Activated T-cell treated with anti-CD3 and anti-CD28 coated beads, Interleukin-2, amount 50 U/mL, for 72 hours (primary cell): ENCODE data around the gene MAP4K2. TPM values are rescaled to one million over a fixed set of nuclear protein-coding genes. Genes with fewer than 3 reads are reported as not detected.
"Not testable (repeated sequence)": the region's sequence is repeated elsewhere in the genome, so short reads cannot be mapped to it uniquely, and the experiment has no call there.

Source experiments
- ATAC-seq, 2 donors: fragments of 150-1000 bp; cut with Tn5 transposase; replicated peaks in 1 of 2; 2 replicates each; pipeline ENCODE4 v1.10.0; 2021; ENCODE audit warnings: moderate library complexity in 2 of 2, mild to moderate bottlenecking in 1 of 2
- DNase-seq, 2 donors: peaks; one replicate each; pipeline ENCODE4 v3.0.0; 2021 to 2022; ENCODE audit warnings: mixed read lengths in 1 of 2
- H3K27ac Mint-ChIP-seq: one replicate; pipeline ENCODE4 v1.8.0; 2022; ENCODE audit warnings: mild to moderate bottlenecking, moderate library complexity, mixed read lengths
- H3K27me3 Mint-ChIP-seq: one replicate; pipeline ENCODE4 v1.8.0; 2022; ENCODE audit warnings: low read depth, mixed read lengths
- H3K36me3 Mint-ChIP-seq, 2 donors: one replicate each; pipeline ENCODE4 v1.8.0; 2022; ENCODE audit warnings: mixed read lengths in 2 of 2, mild to moderate bottlenecking in 1 of 2; ENCODE audit not compliant: insufficient read depth in 2 of 2
- H3K4me1 Mint-ChIP-seq: one replicate; pipeline ENCODE4 v1.8.0; 2022; ENCODE audit warnings: low read depth, mixed read lengths
- H3K4me3 Mint-ChIP-seq, 2 donors: one replicate each; pipeline ENCODE4 v1.8.0; 2022; ENCODE audit warnings: mild to moderate bottlenecking in 2 of 2, mixed read lengths in 2 of 2, moderate library complexity in 2 of 2
- H3K9me3 Mint-ChIP-seq, 2 donors: one replicate each; pipeline ENCODE4 v1.8.0; 2022; ENCODE audit warnings: mixed read lengths in 2 of 2
- total RNA-seq, 2 donors: library from RNA; stranded (reverse); gene quantifications; one replicate each; pipeline ENCODE4 v1.2.3, GENCODE V29; 2022

Gene MAP4K2
- total RNA-seq, 2 donors from 2014 or later = 74.7 to 84.5 TPM

- H3K27ac Mint-ChIP-seq, H3K9me3 Mint-ChIP-seq, H3K27me3 Mint-ChIP-seq, H3K36me3 Mint-ChIP-seq, H3K4me1 Mint-ChIP-seq, H3K4me3 Mint-ChIP-seq, ATAC-seq, DNase-seq: not testable (repeated sequence)
Observed at GRCh38 chr11:64815433-64815832, 12.4 kb upstream of the MAP4K2 start.

- Mint-ChIP-seq H3K36me3 (no peaks in the 10 kb centered on the region), H3K27ac (no peak overlapping the region), H3K27me3 (no peaks in the 10 kb centered on the region), H3K4me1 (peaks cover 10% of the 10 kb centered on the region), H3K9me3 (no peaks in the 10 kb centered on the region), H3K4me3 (no peak overlapping the region)
- no peak for DNase-seq
- ATAC-seq = no peak
Observed at GRCh38 chr11:64814712-64815187, 11.7 kb upstream of the MAP4K2 start.

- Mint-ChIP-seq H3K27ac (no peak overlapping the region), H3K27me3 (no peaks in the 10 kb centered on the region), H3K36me3 (no peaks in the 10 kb centered on the region), H3K9me3 (no peaks in the 10 kb centered on the region), H3K4me1 (peaks cover 17% of the 10 kb centered on the region), H3K4me3 (no peak overlapping the region)
- ATAC-seq (no peak), DNase-seq (no peak)
Observed at GRCh38 chr11:64813826-64814225, 10.8 kb upstream of the MAP4K2 start.

DNA sequence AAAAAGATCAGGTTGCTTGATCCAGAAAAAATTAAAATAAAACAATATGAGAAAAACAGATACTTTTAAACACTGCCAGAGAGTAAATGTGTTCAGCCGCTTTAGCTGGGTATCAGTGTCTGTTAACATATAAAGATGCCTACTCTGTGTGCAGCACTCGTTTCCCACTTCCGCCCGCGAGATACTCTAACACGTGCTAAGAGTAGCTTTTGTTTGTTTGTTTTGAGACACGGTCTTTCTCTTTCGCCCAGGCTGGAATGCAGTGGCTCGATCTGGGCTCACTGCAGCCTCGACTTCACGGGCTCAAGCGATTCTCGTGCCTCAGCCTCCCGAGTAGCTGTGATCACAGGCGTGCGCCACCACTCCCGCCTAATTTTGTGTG, 7.9 kb upstream of the MAP4K2 start:
- DNase-seq (no peak), ATAC-seq (peak; percentile 45 to 52)
- Mint-ChIP-seq H3K27ac (peak overlapping the region; percentile 89), H3K27me3 (no peaks in the 10 kb centered on the region), H3K4me3 (peak overlapping the region; percentile 98), H3K4me1 (peaks cover 17% of the 10 kb centered on the region), H3K36me3 (peaks cover 0 to 4% of the 10 kb centered on the region in 2 donors), H3K9me3 (no peaks in the 10 kb centered on the region)

GRCh38 chr11:64810271-64810890, 7.4 kb upstream of the MAP4K2 start, which contains the start of gene MEN1:
MEN1 (minus strand) TSS chr11:64810551; CDS start chr11:64810109, 442 bp downstream.
- Mint-ChIP-seq H3K9me3 (no peaks in the 10 kb centered on the region), H3K27me3 (no peaks in the 10 kb centered on the region), H3K27ac (peak within 1 kb of the TSS; percentile 89), H3K4me3 (peak within 1 kb of the TSS; percentile 98), H3K36me3 (peaks cover 0 to 6% of the 10 kb centered on the region in 2 donors), H3K4me1 (peaks cover 17% of the 10 kb centered on the region)
- ATAC-seq (peak; percentile 94), DNase-seq (peak; percentile 79 to 82)

DNA sequence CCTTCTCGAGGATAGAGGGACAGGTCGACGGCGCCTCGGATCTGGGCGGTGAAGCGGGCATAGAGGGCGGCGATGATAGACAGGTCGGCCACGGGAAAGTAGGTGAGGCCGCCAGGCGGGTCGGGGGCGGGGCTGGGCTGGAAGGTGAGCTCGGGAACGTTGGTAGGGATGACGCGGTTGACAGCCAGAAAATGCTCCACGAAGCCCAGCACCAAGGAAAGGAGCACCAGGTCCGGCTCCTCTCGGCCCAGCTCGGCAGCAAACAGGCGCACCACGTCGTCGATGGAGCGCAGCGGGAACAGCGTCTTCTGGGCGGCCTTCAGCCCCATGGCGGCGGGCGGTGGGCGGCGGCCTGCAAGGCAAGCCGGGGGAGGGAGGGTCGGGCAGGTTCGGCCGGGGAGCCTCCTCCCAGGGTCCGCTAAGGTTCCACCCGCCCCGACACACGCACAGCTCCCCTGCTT, 6.8 kb upstream of the MAP4K2 start:
- Mint-ChIP-seq H3K27me3 (no peaks in the 10 kb centered on the region), H3K27ac (peak overlapping the region; percentile 86), H3K36me3 (peaks cover 0 to 6% of the 10 kb centered on the region in 2 donors), H3K4me3 (peak overlapping the region; percentile 98), H3K9me3 (no peaks in the 10 kb centered on the region), H3K4me1 (peaks cover 17% of the 10 kb centered on the region)
- DNase-seq = peak; percentile 23 to 39
- ATAC-seq = peak; percentile 35 to 36

DNA sequence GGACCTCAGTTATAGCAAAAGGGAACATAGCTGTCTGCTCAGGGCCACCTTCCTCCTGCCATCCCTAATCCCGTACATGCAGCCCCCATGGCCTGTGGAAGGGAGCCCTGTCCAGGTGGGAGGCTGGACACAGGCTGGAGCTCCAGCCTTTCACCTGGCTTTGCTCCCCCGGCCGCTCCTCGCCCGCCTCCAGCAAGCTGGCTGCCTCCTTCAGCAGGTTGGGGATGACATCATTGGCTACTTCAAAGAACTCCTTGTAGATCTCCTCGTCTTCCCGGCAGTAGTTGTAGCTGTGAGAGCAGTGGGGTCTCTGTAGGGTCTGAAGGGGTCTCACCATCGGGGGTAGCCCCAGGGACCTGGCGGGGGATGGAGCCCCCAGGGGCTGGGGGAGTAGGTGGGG, 2.5 kb upstream of the MAP4K2 start:
- no peak overlapping the region for H3K4me3 Mint-ChIP-seq
- no peak overlapping the region for H3K27ac Mint-ChIP-seq
- no peaks in the 10 kb centered on the region for H3K27me3 Mint-ChIP-seq
- H3K9me3 Mint-ChIP-seq = no peaks in the 10 kb centered on the region
- peaks cover 38% of the 10 kb centered on the region for H3K4me1 Mint-ChIP-seq
- ATAC-seq = no peak
- no peak for DNase-seq
- H3K36me3 Mint-ChIP-seq = peaks cover 2 to 6% of the 10 kb centered on the region in 2 donors

- H3K9me3 Mint-ChIP-seq = no peaks in the 10 kb centered on the region
- H3K4me3 Mint-ChIP-seq = peak overlapping the region; percentile 86 to 93
- H3K36me3 Mint-ChIP-seq = peaks cover 2 to 6% of the 10 kb centered on the region in 2 donors
- peaks cover 32% of the 10 kb centered on the region for H3K4me1 Mint-ChIP-seq
- no peak overlapping the region for H3K27ac Mint-ChIP-seq
- DNase-seq = peak in 1 of 2 donors; percentile 20
- H3K27me3 Mint-ChIP-seq = no peaks in the 10 kb centered on the region
- ATAC-seq = no peak
Observed at GRCh38 chr11:64804346-64805210, 1.6 kb upstream of the MAP4K2 start.

GRCh38 chr11:64803846-64804345, 882 bp upstream of the MAP4K2 start:
- Mint-ChIP-seq H3K9me3 (no peaks in the 10 kb centered on the region), H3K27me3 (no peaks in the 10 kb centered on the region), H3K4me3 (peak overlapping the region; percentile 86 to 93), H3K36me3 (peaks cover 2 to 6% of the 10 kb centered on the region in 2 donors), H3K4me1 (peaks cover 27% of the 10 kb centered on the region), H3K27ac (peak overlapping the region; percentile 91)
- no peak for DNase-seq
- no peak for ATAC-seq

DNA sequence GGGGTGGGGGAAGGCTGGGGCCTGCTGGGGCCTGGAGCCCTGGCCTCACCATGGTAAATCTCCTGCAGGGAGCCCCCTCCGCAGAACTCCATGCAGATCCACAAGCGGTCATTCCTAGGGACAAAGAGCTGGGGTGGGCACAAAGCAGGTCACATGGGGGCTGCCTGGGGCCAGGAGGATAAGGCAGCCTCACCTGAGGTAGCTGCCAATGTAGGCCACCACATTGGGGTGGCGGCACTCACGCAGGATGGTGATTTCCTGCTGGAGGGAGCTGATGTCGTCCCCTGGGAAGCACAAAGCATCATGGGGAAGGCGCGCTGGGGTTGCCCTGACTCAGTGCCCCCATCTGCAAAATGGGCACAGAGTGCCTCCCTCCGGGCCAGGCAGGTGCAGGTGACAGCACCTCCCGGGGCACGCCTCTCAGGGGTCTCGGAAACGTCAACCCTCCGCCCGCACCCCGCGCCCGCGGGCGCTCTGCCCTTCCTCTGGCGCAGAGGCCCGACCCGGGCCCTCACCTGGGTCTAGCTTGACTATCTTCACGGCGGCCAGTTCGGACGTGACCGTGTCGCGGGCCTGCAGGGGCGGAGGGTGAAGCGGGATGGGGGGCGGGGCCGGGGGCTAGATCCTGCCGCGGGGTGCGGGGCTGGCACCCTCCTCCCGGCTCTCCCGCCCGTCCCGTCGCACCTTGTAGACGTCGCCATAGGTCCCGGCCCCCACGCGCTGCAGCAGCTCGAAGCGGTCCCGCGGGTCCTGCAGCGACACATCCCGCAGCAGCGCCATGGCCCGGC, 450 bp downstream of the MAP4K2 start:
- no peaks in the 10 kb centered on the region for H3K27me3 Mint-ChIP-seq
- ATAC-seq (no peak), DNase-seq (no peak)
- peak overlapping the region; percentile 76 to 78 for H3K4me3 Mint-ChIP-seq
- peaks cover 27% of the 10 kb centered on the region for H3K4me1 Mint-ChIP-seq
- peaks cover 2 to 6% of the 10 kb centered on the region in 2 donors for H3K36me3 Mint-ChIP-seq
- H3K27ac Mint-ChIP-seq = no peak overlapping the region
- no peaks in the 10 kb centered on the region for H3K9me3 Mint-ChIP-seq

- Mint-ChIP-seq H3K27ac (no peak overlapping the region), H3K4me1 (peaks cover 27% of the 10 kb centered on the region), H3K9me3 (no peaks in the 10 kb centered on the region), H3K27me3 (no peaks in the 10 kb centered on the region), H3K4me3 (peak overlapping the region; percentile 76 to 78), H3K36me3 (peaks cover 2 to 5% of the 10 kb centered on the region in 2 donors)
- DNase-seq (peak in 1 of 2 donors; percentile 19), ATAC-seq (no peak)
Observed at GRCh38 chr11:64801561-64802369, 1.2 kb downstream of the MAP4K2 start.

DNA sequence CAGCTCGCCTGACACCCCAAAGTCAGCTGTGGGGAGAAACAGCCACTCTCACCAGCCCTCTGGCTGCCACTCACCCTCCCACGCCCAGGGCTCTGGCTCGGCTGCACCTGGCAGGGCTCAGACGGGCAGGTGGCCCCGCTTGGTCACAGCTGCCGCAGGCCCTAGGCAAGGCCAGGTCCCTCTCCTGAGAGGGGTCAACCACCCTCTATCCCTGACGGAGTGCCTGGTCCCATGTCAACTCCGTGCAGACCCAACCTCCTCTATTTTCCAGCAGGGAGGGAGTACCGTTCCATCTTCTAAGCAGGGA, 1.9 kb downstream of the MAP4K2 start:
- DNase-seq = no peak
- H3K9me3 Mint-ChIP-seq = no peaks in the 10 kb centered on the region
- H3K27ac Mint-ChIP-seq = no peak overlapping the region
- peaks cover 2 to 5% of the 10 kb centered on the region in 2 donors for H3K36me3 Mint-ChIP-seq
- peak overlapping the region; percentile 76 to 78 for H3K4me3 Mint-ChIP-seq
- H3K27me3 Mint-ChIP-seq = no peaks in the 10 kb centered on the region
- ATAC-seq = no peak
- H3K4me1 Mint-ChIP-seq = peaks cover 27% of the 10 kb centered on the region
